Endometrial microvascular endothelial cells (primary cell): ENCODE measurements around the gene KLF8. TPM values are rescaled to one million over a fixed set of nuclear protein-coding genes. Genes with fewer than 3 reads are reported as not detected.
"Not testable (repeated sequence)": the region's sequence is repeated elsewhere in the genome, so short reads cannot be mapped to it uniquely, and the experiment has no call there.

Experiments
- in situ Hi-C: cut with HindIII; loops from 2 replicates; pipeline ENCODE4 v1.10.0; 2017; ENCODE audit warnings: low sequenced_read_pairs, low pct_unique_long_range_greater_than_20kb; ENCODE audit errors: inconsistent ontology term
- total RNA-seq: library from RNA; depleted of rRNA; stranded (reverse); fragments of >200 nt; gene quantifications from one replicate; pipeline ENCODE4 v1.2.3, GENCODE V29; 2015; ENCODE audit errors: inconsistent ontology term

KLF8 gene
- total RNA-seq: 0.28 TPM

DNA sequence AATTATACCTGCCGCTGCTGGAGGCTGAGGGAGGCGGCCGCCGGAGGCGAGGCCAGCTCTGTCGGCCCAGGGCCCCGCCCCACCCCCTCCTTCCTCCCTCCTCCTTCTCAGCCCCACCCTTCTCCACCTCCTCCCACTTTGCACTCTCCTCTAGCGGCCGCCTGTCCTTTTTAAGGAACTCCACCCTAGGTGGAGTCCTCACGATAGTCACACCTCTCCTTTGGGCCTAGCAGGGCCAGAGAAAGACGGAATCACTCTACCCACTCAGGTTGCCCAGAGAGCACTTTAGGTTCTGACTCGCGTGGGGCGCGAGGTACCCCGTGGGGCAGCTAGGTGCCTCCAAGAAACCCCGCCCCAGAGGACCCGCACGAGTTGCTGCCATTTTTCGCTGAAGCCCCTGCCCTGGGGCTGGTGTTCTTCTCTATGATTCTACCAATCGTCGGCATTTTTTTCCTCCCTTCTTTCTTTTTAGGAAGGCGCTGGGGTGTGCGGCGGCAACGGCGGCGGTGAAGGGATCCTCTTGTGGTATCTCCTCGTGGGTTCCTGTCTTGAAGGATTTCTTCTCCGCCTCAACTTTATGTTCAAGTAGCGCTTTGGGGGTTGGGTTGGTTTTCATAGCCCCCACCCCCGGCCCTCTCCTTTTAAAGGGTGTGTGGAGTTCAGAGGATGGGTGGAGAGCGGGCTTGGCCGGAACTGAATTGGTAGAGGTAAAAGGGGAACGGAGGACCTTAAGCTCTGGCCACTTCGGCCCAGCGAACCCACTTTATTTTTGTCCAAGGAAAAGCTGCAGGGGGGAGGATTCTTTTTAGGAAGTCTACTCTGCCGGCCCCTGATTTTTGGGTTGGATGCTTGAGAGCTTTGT lies at the start of gene KLF8:
Gene KLF8 (plus strand): TSS at position 136 of the 862 bp plus-strand sequence. CDS start 979 bp downstream, outside the sequence.
- in situ Hi-C loops: no loop called here

DNA sequence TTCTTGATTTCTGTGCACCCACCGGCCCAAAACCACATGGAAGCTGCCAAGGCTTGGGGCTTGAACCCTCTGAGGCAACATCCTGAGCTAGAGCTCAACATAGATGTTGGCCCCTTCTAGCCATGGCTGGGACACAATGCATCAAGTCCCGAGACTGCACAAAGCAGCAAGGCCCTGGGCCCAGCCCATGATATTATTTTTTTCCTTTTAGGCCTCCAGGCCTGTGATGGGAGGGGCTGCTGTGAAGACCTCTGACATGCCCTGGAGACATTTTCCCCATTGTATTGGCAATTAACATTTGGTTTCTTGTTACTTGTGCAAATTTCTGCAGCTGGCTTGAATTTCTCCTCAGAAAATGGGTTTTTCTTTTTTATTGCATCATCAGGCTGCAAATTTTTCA lies 25.2 kb upstream of the KLF8 start:
- in situ Hi-C loops: not testable (repeated sequence)

DNA sequence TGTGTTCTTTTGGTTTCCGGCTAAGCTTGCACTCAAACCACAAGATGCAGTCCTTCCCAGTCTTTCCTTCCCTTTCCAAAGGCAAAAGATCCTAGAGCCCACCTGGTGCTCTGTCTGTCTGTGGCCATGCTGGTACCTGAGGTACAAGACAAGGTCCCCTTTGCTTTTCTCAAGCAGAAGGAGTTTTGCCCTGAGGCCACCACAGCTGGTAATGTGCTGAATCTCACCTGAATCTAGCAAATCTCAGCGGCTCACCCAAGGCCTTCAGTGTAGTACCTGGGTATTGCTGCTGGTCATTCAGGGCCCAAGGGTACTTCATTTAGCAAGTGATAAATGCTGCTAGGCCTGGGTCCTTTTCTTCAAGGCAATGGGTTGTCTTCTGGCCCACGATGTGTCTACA lies 20.5 kb upstream of the KLF8 start:
- in situ Hi-C loops: no loop called here

DNA sequence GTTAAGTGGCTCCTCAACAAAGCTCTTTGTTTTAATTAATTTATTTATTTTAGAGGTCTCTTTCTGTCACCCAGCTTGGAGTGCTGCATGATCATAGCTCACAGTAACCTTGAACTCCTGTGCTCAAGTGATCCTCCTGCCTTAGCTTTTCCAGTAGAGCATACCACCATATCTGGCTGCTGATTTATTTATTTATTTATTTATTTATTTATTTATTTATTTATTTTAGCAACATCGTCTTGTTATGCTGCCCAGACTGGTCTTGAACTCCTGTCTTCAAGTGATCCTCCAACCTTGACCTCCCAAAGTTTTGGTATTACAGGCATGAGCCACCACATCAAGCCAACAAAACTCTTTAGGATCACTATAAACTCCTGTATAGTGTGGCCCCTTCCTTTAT lies 15.8 kb upstream of the KLF8 start:
- in situ Hi-C loops: no loop called here

DNA sequence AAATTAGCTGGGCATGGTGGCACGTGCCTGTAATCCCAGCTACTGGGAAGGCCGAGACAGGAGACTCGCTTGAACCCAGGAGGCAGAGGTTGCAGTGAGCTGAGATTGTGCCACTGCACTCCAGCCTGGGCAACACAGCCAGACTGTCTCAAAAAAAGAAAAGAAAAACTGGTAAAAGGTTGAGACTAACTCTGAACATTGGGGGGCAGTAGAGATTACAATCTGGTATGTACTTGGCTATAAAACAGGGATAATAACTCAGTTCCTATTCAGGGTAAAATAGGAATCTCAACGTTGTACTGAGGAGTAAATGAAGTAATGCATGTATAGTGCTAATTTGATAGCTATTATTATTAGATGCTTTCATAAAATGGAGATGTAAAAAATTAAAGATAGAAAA lies 12.5 kb upstream of the KLF8 start:
- in situ Hi-C loops: no loop called here

DNA sequence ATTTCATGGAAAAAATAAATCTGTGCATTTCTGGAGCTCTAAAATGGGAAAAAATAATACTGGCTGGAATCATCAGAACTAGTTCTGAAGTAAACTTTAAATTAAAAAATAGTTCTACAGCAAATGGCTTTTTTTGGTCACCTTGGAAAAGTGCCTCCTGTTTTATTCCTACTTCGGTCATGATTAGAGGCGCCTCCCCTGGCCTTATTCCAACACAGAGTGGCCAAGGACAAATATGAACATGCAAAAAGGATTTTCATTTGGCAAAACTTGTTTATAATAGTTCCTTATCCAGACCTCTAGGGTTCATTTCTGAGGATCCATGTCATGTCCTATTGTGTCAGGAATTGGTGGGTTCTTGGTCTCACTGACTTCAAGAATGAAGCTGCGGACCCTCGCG lies 11.1 kb upstream of the KLF8 start:
- in situ Hi-C loops: no loop called here

DNA sequence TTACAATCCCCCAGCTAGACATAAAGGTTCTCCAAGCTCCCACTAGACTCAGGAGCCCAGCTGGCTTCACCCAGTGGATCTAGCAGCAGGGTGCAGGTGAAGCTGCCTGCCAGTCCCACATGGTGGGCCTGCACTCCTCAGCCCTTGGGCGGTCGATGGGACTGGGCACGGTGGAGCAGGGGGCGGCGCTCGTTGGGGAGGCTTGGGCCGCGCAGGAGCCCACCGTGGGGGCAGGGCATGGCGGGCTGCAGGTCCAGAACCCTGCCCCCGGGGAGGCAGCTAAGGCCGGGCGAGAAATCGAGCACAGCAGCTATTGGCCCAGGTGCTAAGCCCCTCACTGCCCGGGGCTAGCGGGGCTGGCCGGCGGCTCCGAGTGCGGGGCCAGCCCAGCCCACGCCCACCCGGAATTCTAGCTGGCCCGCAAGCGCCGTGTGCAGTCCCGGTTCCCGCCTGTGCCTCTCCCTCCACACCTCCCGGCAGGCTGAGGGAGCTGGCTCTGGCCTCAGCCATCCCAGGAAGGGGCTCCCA lies 9.6 kb upstream of the KLF8 start:
- in situ Hi-C loops: no loop called here

DNA sequence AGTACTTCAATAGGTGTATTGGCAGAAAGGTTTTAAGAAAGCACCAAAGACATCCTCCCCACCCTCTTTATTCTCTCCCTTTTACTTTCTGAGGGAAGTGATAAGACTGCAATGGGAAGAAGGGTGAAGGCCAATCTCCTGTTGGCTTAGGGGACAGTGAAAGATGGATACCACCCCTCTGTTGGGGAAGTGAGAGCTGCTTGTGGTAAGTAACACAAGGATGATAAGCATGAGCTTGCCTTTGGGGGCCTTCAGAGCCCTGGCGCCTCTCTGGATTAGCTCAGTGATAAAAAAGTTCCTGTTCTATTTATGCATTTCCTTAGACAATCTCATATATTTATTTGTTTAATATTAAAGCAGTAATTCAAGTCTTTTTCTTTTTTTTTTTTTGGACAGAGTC lies 5.2 kb upstream of the KLF8 start:
- in situ Hi-C loops: no loop called here

DNA sequence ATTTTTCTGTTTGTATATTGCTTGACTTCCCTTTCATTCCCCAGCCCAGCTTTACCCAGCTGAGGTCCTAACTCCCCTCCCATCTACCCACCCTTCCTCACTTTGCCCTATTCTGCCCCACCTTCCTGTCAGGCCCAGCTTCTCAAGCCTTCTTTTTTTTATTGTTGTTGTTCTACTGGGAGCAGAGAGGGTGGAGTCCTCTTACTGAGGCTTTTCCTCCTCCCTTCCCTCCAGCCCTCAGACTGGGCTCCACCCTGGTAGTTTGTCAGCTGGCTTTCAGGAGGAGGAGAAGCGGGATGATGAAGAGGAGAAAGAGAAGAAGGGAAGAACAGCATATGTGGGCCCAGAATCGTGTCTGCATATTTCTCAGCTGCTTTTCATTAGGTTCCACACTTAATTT lies 3.2 kb upstream of the KLF8 start:
- in situ Hi-C loops: no loop called here

DNA sequence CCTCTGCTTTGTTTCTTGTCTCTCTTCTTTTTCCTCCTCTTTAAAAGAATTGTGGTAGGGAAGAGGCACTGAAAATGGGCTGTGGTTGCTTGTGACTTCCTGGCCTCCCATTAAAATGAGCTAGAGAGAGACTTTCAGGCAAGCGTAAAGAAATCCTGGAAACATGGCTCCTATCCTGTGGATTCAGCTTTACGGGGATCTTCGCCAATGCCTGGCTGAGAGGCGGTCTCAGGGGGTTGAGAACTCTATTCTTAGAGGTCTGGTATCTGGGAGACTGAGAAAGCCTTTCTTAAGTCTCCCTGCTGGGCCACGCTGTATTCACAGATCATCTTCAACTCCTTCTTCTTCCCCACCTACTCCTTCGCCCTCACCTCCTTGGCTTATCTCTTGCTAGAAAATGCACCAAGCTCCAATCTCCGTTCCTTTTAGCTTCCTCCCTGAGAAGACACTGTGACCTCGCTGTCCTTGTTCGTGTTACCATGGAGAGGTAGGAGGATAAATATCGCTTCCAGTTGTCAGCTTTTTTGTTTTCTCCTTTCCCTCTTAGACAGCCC lies 542 bp upstream of the KLF8 start:
- in situ Hi-C loops: no loop called here

DNA sequence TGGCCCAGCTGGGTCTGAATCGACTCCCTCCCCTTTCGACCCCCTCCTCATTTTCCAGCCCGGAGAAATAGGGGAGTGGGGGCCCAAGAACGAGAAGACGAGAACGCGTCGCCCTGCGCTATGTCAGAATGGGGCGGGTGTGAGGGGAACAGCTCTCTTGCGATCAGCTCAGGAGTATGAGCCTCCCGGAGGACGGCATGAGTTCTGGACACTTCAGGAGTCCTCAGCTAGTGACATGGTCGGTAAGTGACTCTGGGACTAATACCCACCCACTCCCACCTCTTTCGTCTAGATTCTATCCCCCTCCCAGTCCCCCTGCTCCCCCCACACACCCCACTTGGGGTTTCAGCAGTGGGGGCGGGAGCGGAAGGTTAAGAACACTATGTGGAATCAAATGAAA lies 944 bp downstream of the KLF8 start:
- in situ Hi-C loops: no loop called here

DNA sequence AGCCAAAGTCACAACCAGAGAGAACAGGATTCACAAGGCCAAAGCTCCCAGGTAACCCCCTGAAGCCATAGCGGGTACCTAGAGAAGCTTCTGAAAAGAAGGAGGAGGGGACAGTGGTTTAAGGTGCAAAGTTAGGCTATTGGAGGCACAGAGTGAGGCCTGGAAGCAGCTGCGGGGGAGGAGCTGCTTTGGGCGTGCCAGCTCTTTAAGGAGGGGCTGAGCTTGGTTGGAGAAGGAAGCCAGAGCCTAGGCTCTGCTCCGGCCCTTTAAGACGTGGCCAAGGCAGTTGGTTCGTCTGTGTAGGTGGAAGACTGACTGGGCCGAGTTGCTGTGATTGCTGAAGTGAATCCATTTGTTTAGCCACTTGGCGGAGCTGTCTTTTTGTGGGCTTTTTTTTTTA lies 1.5 kb downstream of the KLF8 start:
- in situ Hi-C loops: no loop called here

DNA sequence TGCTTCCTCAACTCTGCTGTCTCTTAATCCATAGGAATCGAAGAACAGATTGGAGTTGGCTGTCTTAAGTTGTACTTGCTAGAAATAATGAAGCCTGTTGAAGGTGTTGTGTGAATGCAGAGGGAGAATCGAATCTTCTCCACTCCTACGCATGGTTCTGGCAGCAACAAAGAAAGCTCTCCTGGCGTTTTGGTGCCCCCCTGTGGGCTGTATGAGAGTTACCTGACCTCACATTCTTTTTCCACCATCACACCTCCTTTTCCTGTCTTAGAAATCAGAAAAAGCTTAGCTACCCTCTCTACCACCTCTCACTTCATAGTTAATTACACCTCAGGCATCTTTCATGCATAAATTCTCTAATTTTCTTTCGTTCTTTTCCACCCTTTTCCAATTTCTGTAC lies 16.3 kb downstream of the KLF8 start:
- in situ Hi-C loops: no loop called here

DNA sequence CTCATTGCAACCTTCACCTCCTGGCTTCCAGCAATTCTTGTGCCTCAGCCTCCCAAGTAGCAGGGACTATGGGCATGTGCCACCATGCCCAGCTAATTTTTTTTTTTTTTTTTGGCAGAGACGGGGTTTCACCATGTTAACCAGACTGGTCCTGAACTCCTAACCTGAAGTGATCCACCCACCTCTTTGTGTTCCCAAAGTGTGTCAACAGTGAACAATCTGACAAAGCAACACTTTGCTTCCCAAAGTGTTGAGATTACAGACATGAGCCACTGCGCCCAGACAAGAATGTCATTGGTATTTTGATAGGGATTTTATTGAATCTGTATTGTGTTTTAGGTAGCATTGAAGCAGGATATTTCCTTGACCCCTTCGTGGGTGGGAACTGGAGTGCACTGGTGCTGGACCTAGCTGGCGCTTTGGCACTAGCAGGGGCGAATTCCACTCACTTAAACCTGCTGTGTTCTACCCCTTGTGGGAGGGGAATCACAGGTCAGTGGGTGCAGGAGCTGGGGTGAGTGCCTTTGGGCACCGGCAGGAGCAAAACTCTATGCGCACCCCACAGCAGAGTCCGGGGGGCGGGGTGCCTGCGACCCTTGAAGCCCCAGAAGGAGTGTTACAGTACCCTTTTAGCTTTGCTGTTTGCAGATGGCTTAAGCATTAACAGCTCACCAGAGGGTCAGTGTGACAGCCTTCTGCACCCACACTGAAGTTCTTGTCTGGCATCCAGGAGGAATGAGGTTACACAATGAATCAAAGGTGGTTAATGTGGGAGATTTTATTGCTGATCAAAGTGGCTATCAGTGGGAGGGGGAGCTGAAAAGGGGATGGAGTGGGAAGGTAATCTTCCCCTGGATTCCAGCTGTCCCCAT lies 21.9 kb downstream of the KLF8 start:
- in situ Hi-C loops: no loop called here

DNA sequence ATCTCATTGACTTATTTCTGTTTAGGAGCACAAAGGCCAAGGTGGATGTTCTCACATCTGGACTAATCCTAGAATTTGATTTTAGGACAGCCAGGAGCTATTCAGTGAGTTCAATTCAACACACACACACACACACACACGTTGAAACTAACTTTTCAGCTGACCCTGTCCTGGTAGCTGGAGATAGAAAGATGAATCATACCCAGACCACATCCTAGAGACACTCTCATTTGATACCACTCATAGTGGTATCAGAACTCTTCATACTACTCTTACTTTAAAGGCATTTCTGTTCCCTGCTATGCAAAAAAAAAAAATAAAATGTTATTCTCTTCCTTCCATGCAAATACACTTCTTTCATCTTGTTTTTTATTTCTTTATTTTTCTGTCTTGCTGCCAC lies 36.7 kb downstream of the KLF8 start:
- in situ Hi-C loops: no loop called here

DNA sequence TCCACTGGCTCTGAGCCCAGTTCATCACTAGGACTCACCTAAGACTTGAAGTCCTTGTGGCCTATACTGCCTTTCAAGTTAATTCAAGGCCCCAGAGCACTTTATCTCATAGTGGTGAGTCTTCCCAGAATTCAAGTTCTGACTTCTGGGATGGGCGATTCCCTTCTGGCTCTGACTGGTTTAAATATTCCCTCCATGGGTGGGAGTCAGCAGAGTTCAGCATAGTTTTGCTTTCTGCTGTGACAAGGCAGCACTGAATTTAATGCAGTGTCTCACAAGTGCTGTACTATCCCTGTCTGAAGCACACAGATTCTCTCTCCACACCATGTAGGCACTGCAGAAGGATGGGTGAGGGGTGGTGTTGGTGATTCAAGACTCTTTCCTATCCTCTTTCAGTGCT lies 46.5 kb downstream of the KLF8 start:
- in situ Hi-C loops: no loop called here

DNA sequence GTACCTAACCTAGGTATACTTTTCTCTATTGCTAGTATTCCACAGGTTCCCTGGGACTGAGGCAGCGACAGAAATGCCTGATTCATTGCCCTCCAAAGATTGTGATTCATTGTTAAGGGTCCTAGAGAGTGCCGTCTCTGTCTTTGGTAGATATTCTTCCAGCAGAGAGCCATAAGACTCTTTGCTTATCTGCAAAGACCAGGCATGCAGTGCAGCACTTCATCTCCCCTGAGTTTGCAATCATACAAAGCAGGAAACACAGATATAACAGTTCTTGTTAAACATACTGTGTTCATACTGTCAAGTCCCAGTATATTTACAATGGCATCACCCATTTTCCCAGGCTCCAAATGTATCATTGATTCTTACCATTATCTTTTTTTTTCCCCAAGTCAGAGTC lies 47.7 kb downstream of the KLF8 start:
- in situ Hi-C loops: no loop called here

DNA sequence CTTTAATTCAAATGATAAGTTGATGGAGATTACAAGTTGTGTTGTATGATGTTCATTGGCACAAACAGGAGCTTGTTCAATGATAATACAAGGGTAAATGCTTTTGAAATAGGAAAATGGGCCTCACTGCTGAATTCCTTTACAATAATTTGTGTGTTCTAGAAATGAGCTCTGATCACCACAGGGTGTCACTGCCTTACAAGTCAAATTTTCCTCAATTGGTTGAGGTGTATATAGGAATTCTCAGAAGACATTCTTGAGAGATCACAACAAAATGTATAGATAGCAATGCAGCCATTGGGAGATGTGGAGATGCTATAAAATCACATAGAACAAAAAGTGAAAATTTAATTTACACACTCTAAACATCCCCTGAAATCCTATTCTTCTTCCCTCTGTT lies 49.6 kb downstream of the KLF8 start:
- in situ Hi-C loops: no loop called here

DNA sequence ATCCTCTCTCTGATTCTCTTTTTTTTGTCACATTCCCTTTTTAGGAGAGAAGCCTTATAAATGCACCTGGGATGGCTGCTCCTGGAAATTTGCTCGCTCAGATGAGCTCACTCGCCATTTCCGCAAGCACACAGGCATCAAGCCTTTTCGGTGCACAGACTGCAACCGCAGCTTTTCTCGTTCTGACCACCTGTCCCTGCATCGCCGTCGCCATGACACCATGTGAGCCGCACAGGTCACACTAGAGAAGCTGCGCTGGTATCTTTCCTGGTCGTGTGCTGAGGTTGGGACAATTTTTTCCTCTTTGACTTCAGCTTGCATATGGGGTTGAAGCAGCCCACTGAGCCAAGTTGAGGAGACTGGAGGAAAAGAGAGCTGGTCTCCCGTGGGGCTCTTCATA lies 52.1 kb downstream of the KLF8 start:
- in situ Hi-C loops: no loop called here

DNA sequence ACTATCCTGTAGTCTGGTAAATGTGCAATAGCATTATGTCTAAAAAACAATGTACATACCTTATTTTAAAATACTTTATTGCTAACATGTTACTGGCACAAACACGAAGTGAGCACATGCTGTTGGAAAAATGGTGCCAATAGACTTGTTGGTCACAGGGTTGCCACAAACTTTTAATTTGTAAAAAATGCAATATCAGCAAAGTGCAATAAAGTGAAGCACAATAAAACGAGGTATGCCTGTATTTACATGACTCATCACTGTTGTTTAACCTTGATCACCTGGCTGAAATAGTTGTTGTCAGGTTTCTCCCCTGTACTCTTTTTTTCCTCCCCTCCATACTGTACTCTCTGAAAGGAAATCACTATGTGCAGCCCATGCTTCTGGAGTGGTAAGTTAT lies 56.5 kb downstream of the KLF8 start:
- in situ Hi-C loops: no loop called here
